Measurements from ENCODE around the gene CSMD2. TPM values are rescaled to one million over a fixed set of nuclear protein-coding genes. Genes with fewer than 3 reads are reported as not detected.
"Not testable (repeated sequence)": the region's sequence is repeated elsewhere in the genome, so short reads cannot be mapped to it uniquely, and the experiment has no call there.

The CSMD2 gene
- total and polyA plus RNA-seq, 4 donors: 0.25 to 2.4 (median 1.7) TPM

GRCh38 chr1:33515607-33516006, 649.4 kb downstream of the CSMD2 start:
- intact Hi-C loops (cut with DNase I): no loop called here

DNA sequence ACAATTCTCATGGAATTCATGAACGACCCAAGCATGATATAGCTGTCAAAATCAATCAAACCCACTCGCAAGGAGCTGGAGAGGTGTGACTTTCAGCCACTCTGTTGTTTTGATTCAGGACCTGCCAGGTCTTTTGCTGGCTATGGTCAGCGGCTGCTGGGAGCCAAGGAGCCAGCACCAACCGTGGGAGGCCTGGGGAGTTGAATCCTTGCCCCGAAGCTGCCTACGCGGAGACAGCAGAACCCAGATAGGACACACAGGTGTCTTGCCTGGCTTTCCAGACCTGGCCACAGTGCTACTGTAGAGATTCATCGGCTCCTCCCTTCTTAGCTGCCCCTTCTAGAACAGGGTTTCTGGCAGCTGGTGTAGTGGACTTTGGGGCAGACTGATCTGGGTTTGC, 649.9 kb downstream of the CSMD2 start:
- Histone ChIP-seq H3K9me3 (ENCODE audit: control insufficient read depth, low read length) (no peaks in the 10 kb centered on the region), H3K36me3 (ENCODE audit: control insufficient read depth in 1 of 2, insufficient read depth in 2 of 2, low read length in 1 of 2) (no peaks in the 10 kb centered on the region), H3K4me1 (ENCODE audit: control insufficient read depth in 1 of 2, insufficient read depth in 2 of 2, low read length in 2 of 2) (no peaks in the 10 kb centered on the region), H3K4me3 (ENCODE audit: low read length in 2 of 2) (no peak overlapping the region), H3K27me3 (ENCODE audit: control insufficient read depth in 1 of 2, insufficient read depth in 2 of 2, low read length in 1 of 2) (no peaks in the 10 kb centered on the region), H3K27ac (ENCODE audit: low read depth in 1 of 2, low read length in 2 of 2) (no peak overlapping the region)
- intact Hi-C loops (cut with DNase I): no loop called here
- DNase-seq (no peak), ATAC-seq (ENCODE audit: low FRiP score) (no peak)
- WGBS, 2 donors: 66 to 70% methylated on average over 8 of the region's 8 CpGs

More at GRCh38 chr1:33515607-33516006, 649.4 kb downstream of the CSMD2 start:
- Histone ChIP-seq H3K36me3 (ENCODE audit: control insufficient read depth in 1 of 2, insufficient read depth in 2 of 2, low read length in 1 of 2) (no peaks in the 10 kb centered on the region), H3K4me3 (ENCODE audit: low read length in 2 of 2) (no peak overlapping the region), H3K27ac (ENCODE audit: low read depth in 1 of 2, low read length in 2 of 2) (no peak overlapping the region), H3K9me3 (ENCODE audit: control insufficient read depth, low read length) (no peaks in the 10 kb centered on the region), H3K4me1 (ENCODE audit: control insufficient read depth in 1 of 2, insufficient read depth in 2 of 2, low read length in 2 of 2) (no peaks in the 10 kb centered on the region), H3K27me3 (ENCODE audit: control insufficient read depth in 1 of 2, insufficient read depth in 2 of 2, low read length in 1 of 2) (no peaks in the 10 kb centered on the region)
- DNase-seq (no peak), ATAC-seq (ENCODE audit: low FRiP score) (no peak)
- 76 to 81% methylated on average over 2 of the region's 2 CpGs for WGBS, 2 donors

GRCh38 chr1:33512226-33513011, 652.6 kb downstream of the CSMD2 start:
- H3K9me3 ChIP-seq (ENCODE audit: control insufficient read depth, low read length): no peaks in the 10 kb centered on the region
- no peaks in the 10 kb centered on the region for H3K4me1 ChIP-seq (ENCODE audit: control insufficient read depth in 1 of 2, insufficient read depth in 2 of 2, low read length in 2 of 2)
- no peaks in the 10 kb centered on the region for H3K36me3 ChIP-seq (ENCODE audit: control insufficient read depth in 1 of 2, insufficient read depth in 2 of 2, low read length in 1 of 2)
- DNase-seq (no peak), ATAC-seq (ENCODE audit: low FRiP score) (no peak)
- H3K4me3 ChIP-seq (ENCODE audit: low read length in 2 of 2): no peak overlapping the region
- H3K27me3 ChIP-seq (ENCODE audit: control insufficient read depth in 1 of 2, insufficient read depth in 2 of 2, low read length in 1 of 2): no peaks in the 10 kb centered on the region
- no peak overlapping the region for H3K27ac ChIP-seq (ENCODE audit: low read depth in 1 of 2, low read length in 2 of 2)
- intact Hi-C loops (cut with DNase I): no loop called here
- WGBS, 2 donors: 85 to 86% methylated on average over 6 of the region's 6 CpGs

DNA sequence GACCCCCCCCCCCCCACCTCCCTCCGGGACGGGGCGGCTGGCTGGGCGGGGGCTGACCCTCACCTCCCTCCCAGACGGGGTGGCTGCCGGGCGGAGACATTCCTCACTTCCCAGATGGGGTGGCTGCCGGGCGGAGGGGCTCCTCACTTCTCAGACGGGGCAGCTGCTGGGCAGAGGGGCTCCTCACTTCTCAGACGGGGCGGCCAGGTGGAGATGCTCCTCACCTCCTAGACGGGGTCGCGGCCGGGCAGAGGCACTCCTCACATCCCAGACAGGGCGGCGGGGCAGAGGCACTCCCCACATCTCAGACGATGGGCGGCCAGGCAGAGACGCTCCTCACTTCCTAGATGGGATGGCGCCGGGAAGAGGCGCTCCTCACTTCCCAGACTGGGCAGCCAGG, 655.8 kb downstream of the CSMD2 start:
- ATAC-seq (ENCODE audit: low FRiP score); intact Hi-C loops (cut with DNase I); H3K4me3 ChIP-seq (ENCODE audit: low read length in 2 of 2); H3K27ac ChIP-seq (ENCODE audit: low read depth in 1 of 2, low read length in 2 of 2); H3K27me3 ChIP-seq (ENCODE audit: control insufficient read depth in 1 of 2, insufficient read depth in 2 of 2, low read length in 1 of 2); H3K9me3 ChIP-seq (ENCODE audit: control insufficient read depth, low read length); DNase-seq; H3K36me3 ChIP-seq (ENCODE audit: control insufficient read depth in 1 of 2, insufficient read depth in 2 of 2, low read length in 1 of 2); H3K4me1 ChIP-seq (ENCODE audit: control insufficient read depth in 1 of 2, insufficient read depth in 2 of 2, low read length in 2 of 2): not testable (repeated sequence)
- WGBS, 2 donors: 94 to 95% methylated on average over 15 to 24 of the region's 24 CpGs

GRCh38 chr1:33508151-33508550, 656.9 kb downstream of the CSMD2 start:
- no peak overlapping the region for H3K27ac ChIP-seq (ENCODE audit: low read depth in 1 of 2, low read length in 2 of 2)
- no peak for ATAC-seq (ENCODE audit: low FRiP score)

GRCh38 chr1:33507661-33508060, 657.4 kb downstream of the CSMD2 start:
- intact Hi-C loops (cut with DNase I): no loop called here
- Histone ChIP-seq H3K36me3 (ENCODE audit: control insufficient read depth in 1 of 2, insufficient read depth in 2 of 2, low read length in 1 of 2) (no peaks in the 10 kb centered on the region), H3K27ac (ENCODE audit: low read depth in 1 of 2, low read length in 2 of 2) (no peak overlapping the region), H3K4me1 (ENCODE audit: control insufficient read depth in 1 of 2, insufficient read depth in 2 of 2, low read length in 2 of 2) (no peaks in the 10 kb centered on the region), H3K27me3 (ENCODE audit: control insufficient read depth in 1 of 2, insufficient read depth in 2 of 2, low read length in 1 of 2) (no peaks in the 10 kb centered on the region), H3K4me3 (ENCODE audit: low read length in 2 of 2) (no peak overlapping the region), H3K9me3 (ENCODE audit: control insufficient read depth, low read length) (no peaks in the 10 kb centered on the region)
- 92 to 93% methylated on average over 3 of the region's 3 CpGs for WGBS, 2 donors
- ATAC-seq (ENCODE audit: low FRiP score): no peak
- no peak for DNase-seq

More at GRCh38 chr1:33508151-33508550, 656.9 kb downstream of the CSMD2 start:
- WGBS, 2 donors: 83 to 84% methylated on average over 1 of the region's 1 CpG
- no peak for DNase-seq
- Histone ChIP-seq H3K27me3 (ENCODE audit: control insufficient read depth in 1 of 2, insufficient read depth in 2 of 2, low read length in 1 of 2) (no peaks in the 10 kb centered on the region), H3K9me3 (ENCODE audit: control insufficient read depth, low read length) (no peaks in the 10 kb centered on the region), H3K4me3 (ENCODE audit: low read length in 2 of 2) (no peak overlapping the region), H3K36me3 (ENCODE audit: control insufficient read depth in 1 of 2, insufficient read depth in 2 of 2, low read length in 1 of 2) (no peaks in the 10 kb centered on the region), H3K4me1 (ENCODE audit: control insufficient read depth in 1 of 2, insufficient read depth in 2 of 2, low read length in 2 of 2) (no peaks in the 10 kb centered on the region)
- intact Hi-C loops (cut with DNase I): no loop called here

DNA sequence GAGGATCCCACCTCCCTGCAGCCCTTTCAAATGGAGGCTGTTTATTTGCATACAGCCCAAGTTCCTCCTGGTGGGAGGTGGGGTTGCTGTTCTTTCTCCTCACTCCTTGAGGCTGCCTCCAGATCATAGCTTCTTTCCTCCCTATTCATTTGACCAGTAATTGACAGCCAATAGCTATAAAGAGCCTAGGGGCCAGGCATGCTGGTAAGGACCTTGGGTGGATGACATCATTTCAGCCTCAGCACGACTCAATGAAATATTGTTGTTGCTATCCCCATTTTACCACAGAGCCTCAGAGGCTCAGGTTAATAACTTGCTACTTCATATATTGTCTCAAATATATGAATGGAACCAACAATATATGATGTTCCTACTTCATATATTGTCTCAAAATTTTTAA, 661.5 kb downstream of the CSMD2 start:
- Histone ChIP-seq H3K9me3 (ENCODE audit: control insufficient read depth, low read length) (no peaks in the 10 kb centered on the region), H3K4me3 (ENCODE audit: low read length in 2 of 2) (no peak overlapping the region), H3K27ac (ENCODE audit: low read depth in 1 of 2, low read length in 2 of 2) (no peak overlapping the region), H3K36me3 (ENCODE audit: control insufficient read depth in 1 of 2, insufficient read depth in 2 of 2, low read length in 1 of 2) (no peaks in the 10 kb centered on the region), H3K27me3 (ENCODE audit: control insufficient read depth in 1 of 2, insufficient read depth in 2 of 2, low read length in 1 of 2) (no peaks in the 10 kb centered on the region), H3K4me1 (ENCODE audit: control insufficient read depth in 1 of 2, insufficient read depth in 2 of 2, low read length in 2 of 2) (no peaks in the 10 kb centered on the region)
- ATAC-seq (ENCODE audit: low FRiP score): no peak
- no peak for DNase-seq
- 64 to 65% methylated on average over 1 of the region's 1 CpG for WGBS, 2 donors
- intact Hi-C loops (cut with DNase I): no loop called here

GRCh38 chr1:33502726-33503125, 662.3 kb downstream of the CSMD2 start:
- no peak for DNase-seq
- Histone ChIP-seq H3K27me3 (ENCODE audit: control insufficient read depth in 1 of 2, insufficient read depth in 2 of 2, low read length in 1 of 2) (no peaks in the 10 kb centered on the region), H3K4me1 (ENCODE audit: control insufficient read depth in 1 of 2, insufficient read depth in 2 of 2, low read length in 2 of 2) (no peaks in the 10 kb centered on the region), H3K36me3 (ENCODE audit: control insufficient read depth in 1 of 2, insufficient read depth in 2 of 2, low read length in 1 of 2) (no peaks in the 10 kb centered on the region), H3K27ac (ENCODE audit: low read depth in 1 of 2, low read length in 2 of 2) (no peak overlapping the region), H3K4me3 (ENCODE audit: low read length in 2 of 2) (no peak overlapping the region), H3K9me3 (ENCODE audit: control insufficient read depth, low read length) (no peaks in the 10 kb centered on the region)
- ATAC-seq (ENCODE audit: low FRiP score): no peak
- 62 to 71% methylated on average over 5 of the region's 5 CpGs for WGBS, 2 donors
- intact Hi-C loops (cut with DNase I): no loop called here

- Histone ChIP-seq H3K9me3 (ENCODE audit: control insufficient read depth, low read length) (no peaks in the 10 kb centered on the region), H3K27me3 (ENCODE audit: control insufficient read depth in 1 of 2, insufficient read depth in 2 of 2, low read length in 1 of 2) (no peaks in the 10 kb centered on the region), H3K4me3 (ENCODE audit: low read length in 2 of 2) (no peak overlapping the region), H3K36me3 (ENCODE audit: control insufficient read depth in 1 of 2, insufficient read depth in 2 of 2, low read length in 1 of 2) (peaks cover 0 to 4% of the 10 kb centered on the region in 2 donors), H3K27ac (ENCODE audit: low read depth in 1 of 2, low read length in 2 of 2) (no peak overlapping the region), H3K4me1 (ENCODE audit: control insufficient read depth in 1 of 2, insufficient read depth in 2 of 2, low read length in 2 of 2) (no peaks in the 10 kb centered on the region)
- no peak for DNase-seq
- intact Hi-C loops (cut with DNase I): no loop called here
- ATAC-seq (ENCODE audit: low FRiP score): no peak
- WGBS, 2 donors: 92 to 93% methylated on average over 8 of the region's 8 CpGs
These were observed 663.3 kb downstream of the CSMD2 start for GRCh38 chr1:33501774-33502173.
